C4-2B (cell line): ENCODE results near the gene REEP3.

Source experiments
- H3K27ac ChIP-seq: fragments of 450-650 bp; 2 replicates; pipeline ENCODE4 v1.5.1; 2017
- ZFX ChIP-seq: fragments of 450-650 bp; IDR thresholded peaks from 2 replicates; pipeline ENCODE4 v1.6.1; 2017
- TF ChIP-seq, protein P1 (sequence below): fragments of 450-650 bp; conservative IDR thresholded peaks from 2 replicates; pipeline ENCODE4 v1.5.1; 2017; ENCODE audit warnings: mild to moderate bottlenecking

REEP3 gene

DNA sequence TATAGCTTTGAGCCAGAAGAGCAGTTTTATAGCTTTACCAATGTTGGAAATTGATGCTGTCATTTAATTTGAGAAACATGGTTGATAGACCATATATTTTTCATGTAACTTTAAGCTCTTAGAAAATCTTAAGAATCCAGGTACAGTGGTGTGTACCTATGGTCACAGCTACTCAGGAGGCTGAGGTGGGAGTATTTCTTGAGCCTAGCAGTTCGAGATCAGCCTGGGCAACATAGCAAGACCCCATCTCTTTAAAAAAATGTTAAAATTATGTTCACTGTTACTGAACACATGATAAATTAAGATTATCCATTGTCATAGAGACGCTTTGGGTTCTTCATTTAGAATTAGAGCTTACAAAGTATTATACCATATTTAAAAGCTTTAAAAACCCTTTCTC, 18.2 kb downstream of the REEP3 start:
- H3K27ac ChIP-seq, result no peak overlapping the region

DNA sequence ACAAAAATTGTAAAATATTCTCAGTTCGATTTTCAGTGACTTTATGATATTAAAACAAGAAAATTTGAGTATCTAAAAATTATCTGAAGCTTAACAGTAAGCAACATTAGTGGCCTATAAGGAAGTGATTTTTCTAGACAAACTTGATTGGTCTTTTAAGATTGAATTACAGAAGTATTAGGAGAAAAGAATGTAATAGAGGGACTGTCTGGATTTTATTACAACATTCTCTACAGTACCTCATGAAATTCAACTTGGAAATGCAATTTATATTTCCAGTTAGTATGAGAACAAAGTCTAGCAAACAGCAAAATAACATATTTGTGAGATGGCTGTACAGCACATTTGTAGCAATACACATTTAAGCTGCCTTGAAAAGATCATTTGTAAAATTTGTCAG, 18.8 kb downstream of the REEP3 start:
- no peak overlapping the region for H3K27ac ChIP-seq
- TF ChIP-seq, protein P1, sequence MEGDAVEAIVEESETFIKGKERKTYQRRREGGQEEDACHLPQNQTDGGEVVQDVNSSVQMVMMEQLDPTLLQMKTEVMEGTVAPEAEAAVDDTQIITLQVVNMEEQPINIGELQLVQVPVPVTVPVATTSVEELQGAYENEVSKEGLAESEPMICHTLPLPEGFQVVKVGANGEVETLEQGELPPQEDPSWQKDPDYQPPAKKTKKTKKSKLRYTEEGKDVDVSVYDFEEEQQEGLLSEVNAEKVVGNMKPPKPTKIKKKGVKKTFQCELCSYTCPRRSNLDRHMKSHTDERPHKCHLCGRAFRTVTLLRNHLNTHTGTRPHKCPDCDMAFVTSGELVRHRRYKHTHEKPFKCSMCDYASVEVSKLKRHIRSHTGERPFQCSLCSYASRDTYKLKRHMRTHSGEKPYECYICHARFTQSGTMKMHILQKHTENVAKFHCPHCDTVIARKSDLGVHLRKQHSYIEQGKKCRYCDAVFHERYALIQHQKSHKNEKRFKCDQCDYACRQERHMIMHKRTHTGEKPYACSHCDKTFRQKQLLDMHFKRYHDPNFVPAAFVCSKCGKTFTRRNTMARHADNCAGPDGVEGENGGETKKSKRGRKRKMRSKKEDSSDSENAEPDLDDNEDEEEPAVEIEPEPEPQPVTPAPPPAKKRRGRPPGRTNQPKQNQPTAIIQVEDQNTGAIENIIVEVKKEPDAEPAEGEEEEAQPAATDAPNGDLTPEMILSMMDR, result no peak
- TF ChIP-seq ZFX, result no peak

More for the DNA sequence above, 18.2 kb downstream of the REEP3 start:
- no peak for TF ChIP-seq ZFX
- TF ChIP-seq, protein P1, result no peak

DNA sequence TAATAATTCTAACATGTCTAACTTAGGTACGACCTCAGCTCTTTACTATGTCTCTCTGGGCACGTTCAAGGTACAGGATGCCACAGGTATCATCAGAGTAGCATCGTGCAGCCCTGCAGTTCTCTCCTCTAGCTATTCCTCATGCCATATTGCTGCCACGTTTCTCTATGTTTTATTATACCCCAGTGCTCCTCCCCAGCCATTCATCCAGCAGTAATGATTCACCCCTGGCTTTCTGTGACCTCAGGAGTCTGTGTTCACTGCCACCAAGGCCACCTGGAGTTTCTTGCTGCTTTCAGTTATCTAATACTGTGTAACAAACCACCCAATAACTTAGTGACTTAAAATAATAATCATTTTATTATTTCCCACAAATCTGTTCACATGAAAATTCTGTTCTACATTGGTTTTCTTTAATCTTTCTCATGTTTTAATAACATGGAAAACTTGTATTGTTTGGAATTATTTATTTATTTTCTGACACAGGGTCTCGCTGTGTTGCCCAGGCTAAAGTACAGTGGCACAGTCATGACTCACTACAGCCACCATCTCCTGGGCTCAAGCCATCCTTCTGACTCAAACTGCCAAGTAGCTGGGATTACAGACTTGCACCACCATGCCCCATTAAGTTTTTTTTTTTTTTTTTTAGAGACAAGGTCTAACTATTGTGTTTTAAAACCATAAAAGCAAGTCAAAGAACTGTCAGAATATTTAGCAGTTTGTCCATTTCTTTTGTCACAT, 21.8 kb downstream of the REEP3 start:
- H3K27ac ChIP-seq, result no peak overlapping the region
- TF ChIP-seq, protein P1, result no peak
- TF ChIP-seq ZFX, result no peak

DNA sequence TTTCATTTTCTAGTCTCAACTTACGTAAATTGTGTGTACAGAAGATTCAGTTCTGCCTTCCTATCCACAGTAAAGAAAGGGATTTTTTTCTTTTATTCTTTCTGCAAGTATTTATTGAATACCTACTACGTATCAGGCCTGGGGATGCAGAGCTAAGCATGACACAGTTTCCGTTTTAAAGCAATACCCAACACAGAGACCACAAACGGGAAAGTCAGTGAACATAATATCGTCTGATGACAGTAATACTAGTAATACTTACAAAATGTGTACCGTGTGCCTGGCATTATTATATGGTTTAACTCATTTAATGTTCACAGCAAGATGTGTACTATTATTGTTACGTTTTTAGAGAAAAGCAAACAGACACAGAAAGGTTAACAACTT, 22.4 kb downstream of the REEP3 start:
- TF ChIP-seq, protein P1, result no peak
- TF ChIP-seq ZFX, result no peak
- no peak overlapping the region for H3K27ac ChIP-seq

DNA sequence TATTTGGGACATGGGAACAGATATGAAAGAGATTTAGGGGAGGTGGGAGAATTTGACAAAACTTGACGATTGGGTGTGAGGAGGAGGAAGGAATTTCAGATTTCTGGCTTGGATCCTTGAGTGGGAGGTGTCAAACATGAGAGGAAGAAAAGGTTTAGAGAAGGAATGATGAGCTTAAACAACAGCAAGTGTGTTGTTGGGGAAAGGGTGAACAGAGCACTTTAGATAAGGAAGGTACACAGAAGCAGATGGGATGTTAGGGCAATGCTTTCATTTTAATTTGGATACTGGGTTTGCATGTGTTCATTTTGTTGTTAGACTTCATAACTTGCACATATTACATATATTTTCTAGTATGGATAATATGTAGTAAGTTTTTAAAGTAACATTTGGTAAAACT, 23.2 kb downstream of the REEP3 start:
- no peak overlapping the region for H3K27ac ChIP-seq
- TF ChIP-seq, protein P1, result no peak
- TF ChIP-seq ZFX, result no peak

DNA sequence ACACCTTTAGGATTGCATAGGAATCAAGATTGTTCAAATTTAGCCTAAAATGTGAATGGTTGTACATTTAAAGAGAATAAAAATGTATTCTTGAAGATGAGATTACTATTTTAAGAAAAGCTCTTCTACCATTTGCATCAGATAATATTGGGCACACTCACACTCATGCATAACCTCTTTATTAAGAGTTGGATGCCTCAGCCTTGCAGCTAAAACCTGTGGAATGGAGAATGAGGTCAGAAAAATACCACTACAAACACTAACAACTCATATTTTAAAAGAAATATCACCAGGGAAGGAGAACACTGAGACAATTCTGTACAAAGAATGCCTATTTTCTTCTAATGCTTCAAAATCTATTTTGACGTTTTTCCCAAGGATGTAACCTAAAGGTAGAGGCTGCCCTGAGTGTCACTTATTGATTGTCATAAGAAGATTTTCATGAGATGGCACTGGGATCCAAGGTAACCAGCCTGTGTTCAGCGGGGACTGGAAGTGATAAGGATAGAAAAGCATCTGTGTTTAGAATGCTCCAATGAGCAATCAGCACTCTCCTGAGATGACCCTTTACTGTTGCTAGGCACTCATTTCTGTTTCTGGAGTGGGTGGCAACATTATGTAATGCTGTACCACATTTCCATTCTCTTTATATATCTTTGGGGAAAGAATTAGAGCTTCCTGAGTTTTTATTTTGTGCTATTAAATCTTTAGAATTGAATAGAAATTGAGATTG, 26.6 kb downstream of the REEP3 start:
- H3K27ac ChIP-seq, result no peak overlapping the region

DNA sequence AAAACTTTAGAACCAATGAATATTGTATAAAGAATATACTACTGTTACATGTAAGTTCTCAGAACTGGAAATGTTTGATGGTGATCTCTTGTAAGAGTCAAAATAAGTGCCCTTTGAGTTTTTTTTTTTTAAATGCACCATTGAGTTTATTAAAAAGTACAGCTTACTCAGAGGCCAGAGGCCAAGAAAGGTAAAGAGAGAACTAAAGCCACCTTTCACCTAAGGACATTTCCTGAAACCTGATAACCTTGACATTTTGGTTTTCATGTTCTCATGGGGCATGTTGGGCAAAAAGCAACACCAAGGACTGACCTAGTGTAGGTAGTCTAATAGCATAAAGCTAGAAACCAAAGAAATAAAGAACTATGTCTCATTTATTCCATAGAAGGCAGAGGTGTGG, 27.7 kb downstream of the REEP3 start:
- TF ChIP-seq, protein P1, result no peak
- no peak for TF ChIP-seq ZFX
- H3K27ac ChIP-seq, result peak overlapping the region; percentile 49

More for the DNA sequence above, 26.6 kb downstream of the REEP3 start:
- no peak for TF ChIP-seq ZFX
- TF ChIP-seq, protein P1, result no peak
